GM12891 (cell line): ENCODE measurements around the gene BRAF.
A peak's percentile ranks its signal among the peaks of the same experiment; 100 is the strongest.
"Not testable (repeated sequence)": the region's sequence is repeated elsewhere in the genome, so short reads cannot be mapped to it uniquely, and the experiment has no call there.

ENCODE experiments used
- DNase-seq: peaks from one replicate; pipeline ENCODE4 v3.0.0; 2011; ENCODE audit warnings: low spot score; ENCODE audit not compliant: insufficient read length
- FAIRE-seq: peaks from 2 replicates; lab custom pipeline; 2011; peaks lifted over from hg19 to GRCh38; lab: Jason Lieb, UNC
- PAX5 ChIP-seq: IDR thresholded peaks from 2 replicates; pipeline ENCODE4 v1.6.1; 2011; ENCODE audit warnings: low read length, moderate library complexity, mild to moderate bottlenecking; ENCODE audit not compliant: insufficient read depth, severe bottlenecking
- POLR2A ChIP-seq: IDR thresholded peaks from 2 replicates; pipeline ENCODE4 v1.6.1; 2011; ENCODE audit warnings: low read depth, low read length, control low read depth
- POLR2AphosphoS5 ChIP-seq: IDR thresholded peaks from 2 replicates; pipeline ENCODE4 v1.6.1; 2011; ENCODE audit warnings: low read depth, low read length, control low read depth
- POU2F2 ChIP-seq: IDR thresholded peaks from 2 replicates; pipeline ENCODE4 v1.6.1; 2011; ENCODE audit warnings: low read depth, mild to moderate bottlenecking, control low read depth, low read length, moderate library complexity
- SPI1 ChIP-seq: IDR thresholded peaks from 2 replicates; pipeline ENCODE4 v1.6.1; 2011; ENCODE audit warnings: low read depth, low read length, control low read depth
- TAF1 ChIP-seq: IDR thresholded peaks from 2 replicates; pipeline ENCODE4 v1.6.1; 2011; ENCODE audit warnings: low read depth, low read length, control low read depth

BRAF gene

DNA sequence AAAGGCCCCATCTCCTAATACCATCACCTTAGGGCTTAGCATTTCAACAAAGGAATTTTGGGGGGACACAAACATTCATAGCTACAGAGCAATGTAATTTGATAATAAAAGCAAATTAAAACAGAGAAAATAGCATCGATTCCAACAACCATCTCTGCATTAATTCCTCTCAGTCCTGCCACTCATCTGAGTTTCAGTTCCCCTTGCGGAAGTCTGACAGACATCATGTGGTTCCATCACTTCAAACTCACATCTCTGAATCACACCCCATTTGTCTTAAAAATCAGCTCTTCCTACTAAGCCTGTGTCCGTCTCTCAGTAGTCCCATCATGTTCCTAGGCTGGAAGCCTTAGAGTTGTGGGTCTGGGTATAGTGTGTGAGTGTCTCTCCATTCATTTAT, 248.4 kb downstream of the BRAF start:
- DNase-seq, result peak; percentile 48
- FAIRE-seq, result peak; percentile 97
- TF ChIP-seq TAF1 (no peak), SPI1 (peak; percentile 100)

DNA sequence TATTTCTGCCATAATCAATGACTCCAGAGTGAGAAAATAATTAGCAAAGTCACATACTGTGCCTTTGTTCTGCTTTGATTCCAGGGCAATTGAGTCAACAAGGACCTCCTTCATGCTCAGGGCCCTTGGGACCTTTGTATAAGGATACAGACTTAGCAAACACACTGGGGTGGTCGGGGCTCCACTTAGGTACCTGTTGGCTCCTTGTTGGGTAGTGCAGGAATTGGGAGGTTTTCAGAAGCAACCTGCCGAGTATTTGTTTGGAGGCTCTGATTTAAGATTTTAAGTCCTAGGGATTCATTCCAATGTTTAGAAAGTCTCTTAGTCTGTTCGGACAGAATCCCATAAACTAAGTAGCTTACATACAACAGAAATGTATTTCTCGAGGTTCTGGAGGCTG, 249.0 kb downstream of the BRAF start:
- FAIRE-seq, result no peak
- no peak for TF ChIP-seq POLR2A
- DNase-seq, result no peak

DNA sequence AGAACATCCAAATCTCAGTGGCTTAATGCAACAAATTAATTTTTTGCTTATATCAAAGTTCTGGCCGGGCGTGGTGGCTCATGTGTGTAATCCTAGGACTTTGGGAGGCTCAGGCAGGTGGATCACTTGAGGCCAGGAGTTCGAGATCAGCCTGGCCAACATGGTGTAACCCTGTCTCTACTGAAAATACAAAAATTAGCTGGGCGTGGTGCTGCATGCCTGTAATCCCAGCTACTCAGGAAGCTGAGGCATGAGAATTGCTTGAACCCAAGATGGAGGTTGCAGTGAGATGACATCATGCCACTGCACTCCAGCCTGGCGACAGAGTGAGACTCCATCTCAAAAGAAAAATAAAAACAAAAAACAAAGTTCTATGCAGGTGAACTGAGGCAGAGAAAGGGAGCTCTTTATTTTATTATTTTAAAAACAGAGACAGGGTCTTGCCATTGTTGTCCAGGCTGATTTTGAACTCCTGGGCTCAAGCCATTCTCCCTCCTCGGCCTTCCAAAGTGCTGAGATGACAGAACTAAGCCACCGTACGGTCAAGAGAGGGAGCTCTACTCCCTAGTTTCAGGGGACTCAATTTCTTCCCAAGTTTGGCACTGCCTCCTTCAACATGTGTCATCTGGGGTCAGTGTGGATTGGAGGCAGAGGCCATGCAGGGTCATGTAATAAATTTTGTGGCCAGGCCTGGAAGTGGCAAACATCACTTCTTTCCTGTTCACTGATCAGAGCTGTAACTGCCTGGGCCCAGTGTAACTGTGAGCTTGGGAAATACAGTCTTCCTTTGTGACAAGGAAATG, 249.6 kb downstream of the BRAF start:
- TF ChIP-seq PAX5 (no peak), POLR2AphosphoS5 (no peak), POU2F2 (no peak), SPI1 (no peak), TAF1 (no peak), POLR2A (no peak)
- FAIRE-seq (peak; percentile 87), DNase-seq (no peak)

DNA sequence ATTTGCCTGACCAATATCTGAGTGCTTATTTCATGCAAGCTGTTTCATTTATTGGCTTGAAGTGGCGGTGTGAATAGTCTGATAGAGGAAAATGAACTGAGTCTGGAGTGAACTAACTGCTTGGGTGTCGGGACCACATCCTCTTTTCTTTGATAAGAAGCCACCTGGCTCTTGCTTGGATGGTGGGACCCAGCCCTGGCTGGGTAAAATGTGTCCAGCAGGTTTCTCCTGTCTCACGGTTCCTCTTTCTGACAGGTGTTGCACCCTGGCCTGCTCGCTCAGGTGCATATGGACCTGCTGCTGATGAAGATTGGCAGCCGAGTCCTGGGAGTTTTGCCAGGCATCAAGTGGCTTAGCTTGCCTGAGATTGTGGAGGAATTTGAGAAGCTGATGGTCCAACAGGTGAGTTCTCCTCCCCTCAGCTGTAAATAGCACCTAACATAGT, 250.4 kb downstream of the BRAF start:
- TF ChIP-seq SPI1 (peak; percentile 83), PAX5 (no peak)
- DNase-seq, result no peak
- peak; percentile 91 for FAIRE-seq

DNA sequence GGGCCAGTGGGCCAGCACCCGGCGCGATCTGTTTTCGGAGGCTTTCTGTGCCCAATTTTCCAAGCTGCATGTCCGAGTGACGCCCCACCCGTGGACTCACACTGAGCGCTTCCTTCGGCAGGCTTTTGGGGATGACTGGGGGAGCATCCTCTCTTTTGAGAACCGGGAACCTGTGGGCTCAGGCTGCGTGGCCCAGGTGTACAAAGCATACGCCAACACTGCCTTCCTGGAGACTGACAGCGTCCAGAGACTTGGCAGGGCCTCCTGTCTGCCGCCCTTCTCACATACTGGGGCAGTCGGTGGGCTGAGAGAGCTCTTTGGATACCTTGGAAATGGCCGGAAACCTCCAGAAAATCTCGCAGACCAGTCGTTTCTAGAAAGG, 251.0 kb downstream of the BRAF start:
- DNase-seq, result no peak
- no peak for TF ChIP-seq PAX5
- TF ChIP-seq TAF1, result no peak
- TF ChIP-seq POLR2AphosphoS5, result no peak
- no peak for TF ChIP-seq POLR2A
- TF ChIP-seq SPI1, result no peak
- TF ChIP-seq POU2F2, result no peak
- FAIRE-seq, result no peak

DNA sequence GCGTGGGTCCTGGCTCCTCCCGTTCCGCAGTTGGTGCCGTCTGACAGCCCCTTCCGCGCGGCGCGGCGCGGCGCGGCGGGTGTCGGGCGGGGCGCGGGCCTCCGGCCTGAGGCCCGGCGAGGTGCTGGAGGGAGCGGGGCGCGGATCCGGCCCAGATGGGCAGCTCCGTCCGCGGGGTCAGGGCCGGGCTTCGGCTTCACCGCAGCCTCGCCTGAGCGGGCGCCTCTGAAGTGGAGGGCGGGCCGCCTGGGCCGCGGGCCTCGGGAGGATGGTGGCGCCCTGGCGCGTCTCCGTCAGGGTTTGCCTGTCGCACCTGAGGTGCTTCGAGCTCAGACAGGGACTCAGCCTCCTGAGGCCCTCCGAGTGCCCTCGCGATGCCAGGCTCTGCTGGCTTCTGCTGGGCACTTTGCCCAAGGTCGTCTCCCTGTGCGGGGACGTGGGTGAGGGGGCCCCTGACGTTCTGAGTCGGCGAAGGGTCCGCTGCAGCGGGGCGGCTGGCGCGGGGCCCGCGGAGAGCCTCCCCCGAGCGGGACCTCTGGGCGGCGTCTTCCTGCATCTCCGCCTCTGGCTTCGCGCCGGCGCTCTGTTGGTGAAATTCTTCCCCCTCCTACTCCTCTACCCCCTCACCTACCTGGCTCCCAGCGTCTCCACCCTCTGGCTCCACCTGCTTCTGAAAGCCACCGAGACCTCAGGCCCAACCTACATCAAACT, 251.5 kb downstream of the BRAF start:
- DNase-seq, result peak; percentile 59
- TF ChIP-seq TAF1 (no peak), SPI1 (no peak)
- FAIRE-seq, result peak; percentile 41

DNA sequence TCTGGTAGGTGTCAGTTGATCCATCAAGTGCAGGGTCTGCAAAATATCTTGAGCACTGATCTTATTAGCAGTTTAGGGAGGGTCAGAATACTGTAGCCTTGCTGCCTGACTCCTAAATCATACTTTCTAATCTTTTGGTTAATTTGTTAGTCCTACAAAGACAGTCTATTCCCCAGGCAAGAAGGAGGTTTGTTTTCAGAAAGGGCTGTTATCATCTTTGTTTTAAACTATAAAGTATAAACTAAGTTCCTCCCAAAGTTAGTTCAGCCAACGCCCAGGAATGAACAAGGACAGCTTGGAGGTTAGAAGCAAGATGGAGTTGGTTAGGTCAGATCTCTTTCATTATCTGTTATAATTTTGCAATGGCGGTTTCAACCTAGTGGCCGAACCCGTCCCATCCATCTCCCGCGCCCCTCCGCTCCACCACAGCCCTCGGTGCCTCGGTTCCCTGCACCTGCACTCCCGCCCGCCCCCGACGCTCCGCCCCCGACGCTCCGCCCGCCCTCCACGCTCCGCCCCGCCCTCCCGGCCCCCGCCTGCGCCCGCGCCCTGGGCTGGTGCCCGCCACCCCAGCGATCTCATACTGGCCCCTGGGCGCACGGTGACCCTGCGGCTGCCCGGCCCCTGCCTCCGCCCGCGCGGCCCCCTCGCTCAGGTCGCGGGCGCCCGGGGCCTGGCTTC, 252.2 kb downstream of the BRAF start, which contains the start of gene ADCK2:
Gene ADCK2, plus strand, starts transcription at position 564 of the 681 bp plus-strand sequence. CDS start 386 bp downstream, outside the sequence.
- DNase-seq, result peak; percentile 90
- TF ChIP-seq POLR2AphosphoS5, result no peak
- no peak for TF ChIP-seq POU2F2
- TF ChIP-seq SPI1, result no peak
- no peak for TF ChIP-seq POLR2A
- FAIRE-seq, result no peak

DNA sequence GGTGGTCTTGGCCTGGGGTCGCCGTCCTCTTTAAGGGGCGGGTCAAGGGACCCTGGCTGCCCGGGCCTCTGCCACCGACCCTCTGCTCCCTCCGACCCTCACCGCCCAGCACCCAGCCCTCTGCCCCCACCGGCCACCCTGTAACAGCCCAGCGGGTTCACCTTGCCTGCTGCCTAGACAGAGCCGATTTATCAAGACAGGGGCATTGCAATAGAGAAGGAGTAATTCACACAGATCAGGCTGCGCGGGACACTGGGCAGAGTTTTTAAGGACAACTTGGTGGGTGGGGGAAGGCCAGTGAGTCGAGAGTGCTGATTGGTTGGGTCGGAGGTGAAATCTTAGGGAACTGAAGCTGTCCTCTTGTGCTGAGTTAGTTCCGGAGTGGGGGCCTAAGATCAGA, 252.8 kb downstream of the BRAF start:
- DNase-seq (no peak), FAIRE-seq (no peak)
- no peak for TF ChIP-seq TAF1
- no peak for TF ChIP-seq POU2F2
- no peak for TF ChIP-seq SPI1
- no peak for TF ChIP-seq POLR2AphosphoS5
- TF ChIP-seq PAX5, result no peak
- TF ChIP-seq POLR2A, result no peak

DNA sequence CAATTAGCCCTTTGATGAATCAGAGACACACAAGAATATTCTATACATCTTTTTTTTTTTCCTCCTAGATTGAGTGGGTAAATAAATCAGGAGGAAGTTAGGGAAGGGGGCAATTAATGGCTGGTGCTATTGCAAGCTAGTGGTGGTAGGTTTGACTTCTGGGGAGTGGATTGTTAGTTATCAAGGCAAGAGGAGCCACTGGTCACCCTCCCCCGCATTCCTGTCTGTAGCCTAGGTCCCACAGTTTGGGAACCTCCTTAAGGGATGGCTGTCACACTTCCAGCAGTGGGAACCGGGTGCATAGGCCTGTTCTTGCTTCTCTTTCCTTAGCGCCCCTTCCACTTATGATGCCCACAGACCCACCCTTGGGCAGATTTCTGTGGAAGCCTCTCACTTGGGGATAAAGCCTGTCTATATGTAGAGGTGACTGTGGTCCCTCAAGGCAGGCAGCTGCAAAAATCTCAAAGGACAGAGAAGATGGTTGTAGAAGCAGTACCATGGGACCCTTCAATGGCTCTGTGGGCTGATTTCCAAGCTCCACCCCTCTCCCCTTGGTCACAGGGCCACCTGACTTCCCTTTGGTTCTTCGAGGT, 254.3 kb downstream of the BRAF start:
- DNase-seq (no peak), FAIRE-seq (no peak)
- no peak for TF ChIP-seq POU2F2
- no peak for TF ChIP-seq SPI1
- no peak for TF ChIP-seq POLR2A
- TF ChIP-seq POLR2AphosphoS5, result no peak
- no peak for TF ChIP-seq PAX5
- no peak for TF ChIP-seq TAF1

DNA sequence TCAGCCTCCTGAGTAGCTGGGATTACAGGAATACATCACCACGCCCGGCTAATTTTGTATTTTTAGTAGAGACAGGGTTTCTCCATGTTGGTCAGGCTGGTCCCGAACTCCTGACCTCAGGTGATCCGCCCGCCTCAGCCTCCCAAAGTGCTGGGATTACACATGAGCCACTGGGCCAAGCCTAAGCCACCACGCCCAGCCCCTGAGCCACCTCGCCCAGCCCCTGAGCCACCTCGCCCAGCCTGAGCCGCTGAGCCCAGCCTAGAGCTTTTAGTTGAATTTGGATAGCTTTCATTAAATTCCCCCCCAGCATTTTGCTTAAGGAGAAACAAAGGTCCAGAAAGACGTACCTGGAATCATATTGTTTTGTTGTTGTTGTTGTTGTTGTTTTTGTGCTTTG, 254.9 kb downstream of the BRAF start:
- DNase-seq, FAIRE-seq: not testable (repeated sequence)
